Right hindlimb (tissue), 1 donor: ENCODE measurements around the gene PRKN.
"Not testable (repeated sequence)": the region's sequence is repeated elsewhere in the genome, so short reads cannot be mapped to it uniquely, and the experiment has no call there.

ENCODE experiments used
- DNase-seq: peaks from one replicate; pipeline ENCODE4 v3.0.0-alpha.2; 2018

Gene PRKN

DNA sequence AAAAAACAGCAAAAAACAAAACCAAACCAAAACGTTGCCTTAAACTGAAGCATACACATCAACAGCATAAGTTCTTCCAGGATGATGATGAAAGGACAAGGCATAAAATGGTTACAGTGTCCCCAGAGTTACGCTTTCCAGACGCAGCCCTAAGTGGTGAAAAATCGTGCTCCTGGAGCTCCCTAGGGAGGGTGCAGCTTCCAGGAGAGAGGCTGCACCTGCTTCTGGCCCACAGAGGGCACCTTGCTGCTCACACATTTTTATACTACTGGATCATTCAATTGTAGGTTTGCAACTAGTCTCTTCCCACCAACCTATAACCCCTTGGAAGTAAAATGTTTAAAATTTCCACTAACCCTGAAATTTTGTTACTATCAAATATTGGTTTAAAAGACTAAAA lies 115.0 kb downstream of the PRKN start:
- DNase-seq: no peak

DNA sequence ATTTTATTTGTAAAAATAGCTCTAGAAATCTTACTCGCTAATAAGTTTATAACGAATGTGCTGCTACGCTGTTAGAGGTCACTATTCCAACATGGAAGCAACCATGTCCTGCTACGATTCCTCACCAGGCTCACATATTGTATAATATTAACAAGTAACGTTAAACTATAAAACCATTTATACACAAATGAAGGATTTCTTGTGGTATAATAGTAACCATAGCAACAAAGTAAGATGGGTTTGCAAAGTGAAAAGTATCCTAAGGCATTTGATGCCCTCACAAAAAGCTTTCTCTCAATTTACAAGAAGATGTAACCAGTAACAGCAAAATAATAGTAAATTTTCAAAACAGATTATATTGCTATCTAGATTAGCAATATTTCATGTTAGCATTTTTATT lies 117.2 kb downstream of the PRKN start:
- no peak for DNase-seq

GRCh38 chr6:162605881-162606280 lies 121.7 kb downstream of the PRKN start:
- DNase-seq: no peak

- DNase-seq: no peak
Observed at GRCh38 chr6:162603231-162604015, 124.1 kb downstream of the PRKN start.

GRCh38 chr6:162602759-162603158 lies 124.8 kb downstream of the PRKN start:
- DNase-seq: no peak

GRCh38 chr6:162596676-162597075 lies 130.9 kb downstream of the PRKN start:
- no peak for DNase-seq

GRCh38 chr6:162591517-162591916 lies 136.0 kb downstream of the PRKN start:
- DNase-seq: no peak

GRCh38 chr6:162581988-162582780 lies 145.4 kb downstream of the PRKN start:
- no peak for DNase-seq

- DNase-seq: no peak
Observed at GRCh38 chr6:162580619-162581018, 146.9 kb downstream of the PRKN start.

DNA sequence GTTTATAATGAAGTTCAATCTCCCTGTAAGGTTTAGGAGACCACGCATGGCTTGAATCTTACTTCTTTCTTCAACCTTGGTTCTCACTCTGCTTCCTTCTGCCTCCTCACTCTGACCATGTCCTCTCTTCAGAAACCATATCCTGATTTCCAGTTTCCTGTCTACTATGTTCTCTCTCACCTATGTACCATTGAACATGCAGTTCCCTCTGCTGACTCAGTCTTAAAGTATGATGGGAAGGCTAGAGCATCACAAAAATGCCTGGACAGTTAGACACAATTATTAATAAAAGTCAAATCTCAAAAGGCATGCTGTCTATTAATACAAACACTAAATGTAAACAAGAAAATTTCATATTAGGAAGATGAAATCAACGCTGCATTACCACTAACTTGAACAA lies 151.6 kb downstream of the PRKN start:
- no peak for DNase-seq

- DNase-seq: no peak
Observed at GRCh38 chr6:162572240-162572639, 155.3 kb downstream of the PRKN start.

DNA sequence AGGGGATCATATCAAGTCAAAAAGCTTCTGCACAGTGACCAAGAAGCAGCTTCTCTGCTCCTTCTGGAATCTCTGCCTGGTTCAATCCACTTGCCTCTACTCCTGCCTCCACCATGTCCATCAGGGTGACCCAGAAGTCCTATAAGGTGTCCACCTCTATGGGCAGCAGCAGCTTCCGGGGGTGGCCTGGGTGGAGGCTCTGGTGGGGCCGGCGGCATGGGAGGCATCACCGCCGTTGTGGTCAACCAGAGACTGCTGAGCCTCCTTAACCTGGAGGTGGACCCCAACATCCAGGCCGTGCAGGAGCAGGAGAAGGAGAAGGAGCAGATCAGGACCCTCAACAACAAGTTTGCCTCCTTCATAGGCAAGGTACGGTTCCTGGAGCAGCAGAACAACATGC lies 159.3 kb downstream of the PRKN start:
- DNase-seq: no peak

- DNase-seq: no peak
Observed at GRCh38 chr6:162562041-162562440, 165.5 kb downstream of the PRKN start.

- no peak for DNase-seq
Observed at GRCh38 chr6:162560891-162561290, 166.7 kb downstream of the PRKN start.

GRCh38 chr6:162554531-162554930 lies 173.0 kb downstream of the PRKN start:
- DNase-seq: no peak

GRCh38 chr6:162546905-162547304 lies 180.7 kb downstream of the PRKN start:
- no peak for DNase-seq

- no peak for DNase-seq
Observed at GRCh38 chr6:162543221-162543620, 184.3 kb downstream of the PRKN start.

DNA sequence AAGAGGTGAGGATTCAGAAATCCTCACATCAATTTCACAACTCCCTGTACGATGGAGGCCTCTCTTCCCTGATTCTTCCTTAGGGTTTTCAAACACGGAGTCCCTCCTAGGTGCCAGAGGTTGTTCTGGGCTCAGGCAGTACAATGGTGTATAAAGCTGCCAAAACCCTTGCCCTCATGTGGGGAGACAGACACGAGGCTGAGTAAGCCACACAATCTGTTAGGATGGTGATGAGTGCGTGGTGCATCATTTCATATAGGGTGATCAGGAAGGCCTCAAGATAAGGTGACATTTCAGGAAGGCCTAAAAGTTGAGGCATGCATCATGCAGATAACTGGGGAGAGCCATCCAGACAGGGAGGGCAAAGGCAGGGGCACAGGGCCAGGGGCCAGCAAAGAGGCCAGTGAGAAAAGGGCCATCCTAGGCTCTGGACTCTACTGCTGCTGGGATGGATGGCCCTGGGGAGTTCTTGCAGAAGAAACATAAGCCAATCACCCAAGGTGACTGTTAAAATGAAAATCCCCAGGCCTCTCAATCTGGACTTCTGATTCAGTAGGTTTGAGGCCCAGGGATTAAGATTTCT lies 186.5 kb downstream of the PRKN start:
- no peak for DNase-seq

DNA sequence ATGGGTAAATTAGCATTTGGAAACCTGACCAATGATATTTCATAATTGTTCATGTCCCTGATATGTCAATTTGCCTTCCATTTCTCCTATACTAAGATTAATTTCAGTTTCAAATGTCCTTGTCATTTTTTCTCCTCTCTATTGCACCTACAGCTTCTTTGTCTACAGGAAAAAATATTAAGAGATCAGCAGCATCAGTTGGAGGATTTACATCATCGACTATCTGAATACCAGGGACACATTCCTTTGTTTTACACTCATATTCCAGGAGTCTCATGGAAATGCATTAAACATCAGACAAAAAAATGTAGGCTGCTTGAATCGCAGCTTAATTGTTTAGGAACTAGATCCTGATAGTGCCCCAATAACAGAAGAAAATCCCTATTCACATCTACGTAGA lies 188.2 kb downstream of the PRKN start:
- no peak for DNase-seq

DNA sequence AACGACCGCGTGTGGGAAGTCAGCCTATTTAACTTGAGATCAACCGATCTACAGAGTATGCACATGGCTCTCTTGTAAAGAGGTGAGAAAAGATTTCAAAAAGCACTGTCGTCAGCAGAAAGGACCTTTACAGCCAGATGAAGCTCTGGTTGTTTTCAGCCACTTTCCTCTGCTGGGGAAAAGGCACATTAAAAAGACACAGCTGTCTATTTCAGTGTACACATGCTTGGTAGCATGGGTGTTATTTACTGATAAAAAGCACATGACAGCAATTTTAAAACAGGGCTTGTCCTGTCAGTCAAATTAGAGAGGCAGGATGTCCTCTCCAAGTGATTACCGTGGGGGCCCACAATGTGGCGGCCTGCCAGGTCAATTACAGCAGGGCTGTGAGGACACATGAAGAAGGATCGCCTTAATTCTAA lies 188.9 kb downstream of the PRKN start:
- DNase-seq: peak; percentile 65

- DNase-seq: no peak
Observed at GRCh38 chr6:162533009-162533400, 194.6 kb downstream of the PRKN start.

DNA sequence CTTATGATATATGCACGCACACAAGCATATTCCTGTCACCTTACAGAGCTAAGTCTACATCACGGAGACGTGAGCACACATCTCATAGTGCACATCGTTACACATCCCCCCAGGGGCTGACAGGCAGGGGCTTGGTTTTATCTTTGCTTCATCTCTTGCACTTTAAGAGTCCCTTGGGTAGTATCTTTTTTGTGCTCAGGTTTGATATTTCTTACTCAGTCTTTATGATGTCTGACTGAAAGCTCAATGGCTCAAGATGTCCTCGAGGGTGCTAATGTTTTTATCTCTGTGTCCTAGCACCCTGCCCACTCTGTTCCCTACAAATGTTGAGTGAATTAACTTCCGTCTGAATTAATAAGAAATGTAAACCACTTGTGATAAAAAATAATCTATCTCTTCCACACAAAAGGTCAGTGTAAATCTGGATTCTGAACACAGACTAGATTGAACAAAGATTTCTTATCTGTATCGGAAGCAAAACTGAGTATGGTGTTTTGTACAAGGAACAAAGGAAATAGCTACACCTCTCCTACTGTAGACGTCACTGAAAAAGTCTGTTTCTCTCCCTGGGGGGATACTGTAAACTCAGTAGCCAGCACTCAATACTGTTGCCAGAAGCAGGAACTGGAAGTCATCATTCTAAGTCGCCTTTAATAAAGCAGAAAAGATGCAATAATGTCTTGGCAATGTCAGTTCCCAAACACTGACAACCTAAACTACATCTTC lies 195.1 kb downstream of the PRKN start:
- no peak for DNase-seq

DNA sequence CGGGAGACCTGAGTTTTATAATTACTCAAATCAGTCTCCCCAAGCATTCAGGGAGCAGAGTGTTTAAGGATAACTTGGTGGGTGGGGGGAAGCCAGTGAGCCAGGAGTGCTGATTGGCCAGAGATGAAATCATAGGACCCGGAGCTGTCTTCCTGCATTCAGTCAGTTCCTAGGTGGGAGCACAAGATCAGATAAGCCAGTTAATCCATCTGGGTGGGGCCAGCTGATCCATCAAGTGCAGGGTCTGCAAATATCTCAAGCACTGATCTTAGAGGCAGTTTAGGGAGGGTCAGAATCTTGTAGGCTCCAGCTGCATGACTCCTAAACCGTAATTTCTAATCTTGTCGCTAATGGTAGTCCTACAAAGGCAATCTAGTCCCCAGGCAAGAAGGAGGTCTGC lies 196.2 kb downstream of the PRKN start:
- DNase-seq: not testable (repeated sequence)
